ENCODE results near the gene TMED10.

DNA sequence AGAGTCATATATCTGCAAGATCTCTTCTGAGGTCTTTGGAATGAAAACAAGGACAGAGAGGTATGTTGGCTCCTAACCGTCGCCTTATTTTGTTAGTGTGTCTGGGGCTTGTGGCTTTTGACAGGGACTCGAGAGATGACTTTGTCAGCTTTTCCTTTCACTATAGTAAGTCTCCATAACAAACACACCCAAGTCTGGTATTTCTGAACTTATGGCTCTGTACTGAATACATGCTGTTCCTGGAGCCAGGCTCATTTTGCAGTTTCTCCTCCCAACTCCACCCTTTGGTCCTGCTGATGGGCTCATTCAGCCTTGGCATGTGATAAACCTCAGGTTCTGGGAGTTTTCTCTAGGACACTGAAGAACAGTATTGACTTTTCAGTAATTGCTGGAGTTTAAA is 27.7 kb upstream of the TMED10 start:
- TF ChIP-seq, protein P1, sequence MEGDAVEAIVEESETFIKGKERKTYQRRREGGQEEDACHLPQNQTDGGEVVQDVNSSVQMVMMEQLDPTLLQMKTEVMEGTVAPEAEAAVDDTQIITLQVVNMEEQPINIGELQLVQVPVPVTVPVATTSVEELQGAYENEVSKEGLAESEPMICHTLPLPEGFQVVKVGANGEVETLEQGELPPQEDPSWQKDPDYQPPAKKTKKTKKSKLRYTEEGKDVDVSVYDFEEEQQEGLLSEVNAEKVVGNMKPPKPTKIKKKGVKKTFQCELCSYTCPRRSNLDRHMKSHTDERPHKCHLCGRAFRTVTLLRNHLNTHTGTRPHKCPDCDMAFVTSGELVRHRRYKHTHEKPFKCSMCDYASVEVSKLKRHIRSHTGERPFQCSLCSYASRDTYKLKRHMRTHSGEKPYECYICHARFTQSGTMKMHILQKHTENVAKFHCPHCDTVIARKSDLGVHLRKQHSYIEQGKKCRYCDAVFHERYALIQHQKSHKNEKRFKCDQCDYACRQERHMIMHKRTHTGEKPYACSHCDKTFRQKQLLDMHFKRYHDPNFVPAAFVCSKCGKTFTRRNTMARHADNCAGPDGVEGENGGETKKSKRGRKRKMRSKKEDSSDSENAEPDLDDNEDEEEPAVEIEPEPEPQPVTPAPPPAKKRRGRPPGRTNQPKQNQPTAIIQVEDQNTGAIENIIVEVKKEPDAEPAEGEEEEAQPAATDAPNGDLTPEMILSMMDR (conservative IDR thresholded peaks at IDR 0.05; ENCODE audit: low read length) = no peak
- TF ChIP-seq EZH2phosphoT487 (IDR thresholded peaks at IDR 0.05; ENCODE audit: borderline replicate concordance, low read depth, low read length) = no peak

Data from OCI-LY7 (cell line).